ENCODE measurements around the gene C10orf67.
"Not testable (repeated sequence)": the region's sequence is repeated elsewhere in the genome, so short reads cannot be mapped to it uniquely, and the experiment has no call there.

The C10orf67 gene

GRCh38 chr10:23270531-23270930, 74.1 kb downstream of the C10orf67 start:
- DNase-seq (ENCODE audit: low spot score): no peak

- DNase-seq (ENCODE audit: low spot score): no peak
Measured at GRCh38 chr10:23263441-23264164, 81.0 kb downstream of the C10orf67 start.

- no peak for DNase-seq (ENCODE audit: low spot score)
Measured at GRCh38 chr10:23262928-23263327, 81.7 kb downstream of the C10orf67 start.

- no peak for DNase-seq (ENCODE audit: low spot score)
Measured at GRCh38 chr10:23258516-23258915, 86.1 kb downstream of the C10orf67 start.

- no peak for DNase-seq (ENCODE audit: low spot score)
Measured at GRCh38 chr10:23253780-23254179, 90.8 kb downstream of the C10orf67 start.

GRCh38 chr10:23252859-23253258, 91.7 kb downstream of the C10orf67 start:
- DNase-seq (ENCODE audit: low spot score): not testable (repeated sequence)

- not testable (repeated sequence) for DNase-seq (ENCODE audit: low spot score)
Measured at GRCh38 chr10:23241779-23242178, 102.8 kb downstream of the C10orf67 start.

- no peak for DNase-seq (ENCODE audit: low spot score)
Measured at GRCh38 chr10:23238015-23238414, 106.6 kb downstream of the C10orf67 start.

- no peak for DNase-seq (ENCODE audit: low spot score)
Measured at GRCh38 chr10:23230582-23230981, 114.0 kb downstream of the C10orf67 start.

GRCh38 chr10:23217471-23217870, 127.1 kb downstream of the C10orf67 start:
- no peak for DNase-seq (ENCODE audit: low spot score)

- DNase-seq (ENCODE audit: low spot score): no peak
Measured at GRCh38 chr10:23205972-23206642, 138.5 kb downstream of the C10orf67 start.

- DNase-seq (ENCODE audit: low spot score): no peak
Measured at GRCh38 chr10:23204773-23205172, 139.8 kb downstream of the C10orf67 start.

GRCh38 chr10:23203369-23204325, 140.9 kb downstream of the C10orf67 start:
- DNase-seq (ENCODE audit: low spot score): no peak

- no peak for DNase-seq (ENCODE audit: low spot score)
Measured at GRCh38 chr10:23202779-23203178, 141.8 kb downstream of the C10orf67 start.

- no peak for DNase-seq (ENCODE audit: low spot score)
Measured at GRCh38 chr10:23201837-23202236, 142.8 kb downstream of the C10orf67 start.

GRCh38 chr10:23200997-23201652, 143.5 kb downstream of the C10orf67 start:
- DNase-seq (ENCODE audit: low spot score): no peak

GRCh38 chr10:23200586-23200985, 144.0 kb downstream of the C10orf67 start:
- DNase-seq (ENCODE audit: low spot score): no peak

- no peak for DNase-seq (ENCODE audit: low spot score)
Measured at GRCh38 chr10:23199768-23200511, 144.7 kb downstream of the C10orf67 start.

GRCh38 chr10:23198940-23199767, 145.4 kb downstream of the C10orf67 start:
- no peak for DNase-seq (ENCODE audit: low spot score)

- no peak for DNase-seq (ENCODE audit: low spot score)
Measured at GRCh38 chr10:23198610-23198939, 146.0 kb downstream of the C10orf67 start.

Data from NAMALWA (cell line).